Mesenchymal stem cell (in vitro differentiated cells and primary cell): ENCODE data around the gene TMEM109.

ENCODE experiments used
- DNase-seq: peaks from one replicate; pipeline ENCODE4 v3.0.0-alpha.2; 2013
- H2AFZ ChIP-seq: one replicate; pipeline ENCODE4 v1.6.1; 2013; ENCODE audit warnings: low read depth, mild to moderate bottlenecking, control low read depth, inconsistent platforms, low read length, moderate library complexity
- H2AK5ac ChIP-seq: 2 replicates; pipeline ENCODE4 v1.6.1; 2013; ENCODE audit warnings: low read length, moderate library complexity, mild to moderate bottlenecking, inconsistent platforms; ENCODE audit not compliant: severe bottlenecking
- H2BK120ac ChIP-seq: one replicate; pipeline ENCODE4 v1.6.1; 2013; ENCODE audit warnings: low read depth, mild to moderate bottlenecking, inconsistent platforms, low read length, moderate library complexity
- H2BK12ac ChIP-seq, 2 experiments: one replicate each; pipeline ENCODE4 v1.6.1; 2013; ENCODE audit warnings: inconsistent platforms in 2 of 2, low read length in 2 of 2, mild to moderate bottlenecking in 2 of 2, moderate library complexity in 2 of 2, control low read depth in 1 of 2
- H2BK15ac ChIP-seq: one replicate; pipeline ENCODE4 v1.6.1; 2013; ENCODE audit warnings: mild to moderate bottlenecking, low read depth, inconsistent platforms; ENCODE audit not compliant: poor library complexity, severe bottlenecking
- H2BK5ac ChIP-seq: 2 replicates; pipeline ENCODE4 v1.6.1; 2013; ENCODE audit warnings: low read depth, mild to moderate bottlenecking, low read length, control low read depth, inconsistent platforms; ENCODE audit not compliant: poor library complexity, severe bottlenecking
- H3K14ac ChIP-seq, 2 experiments: one replicate each; pipeline ENCODE4 v1.6.1; 2013; ENCODE audit warnings: inconsistent platforms in 2 of 2, low read length in 2 of 2, control low read depth in 1 of 2, mild to moderate bottlenecking in 1 of 2, moderate library complexity in 1 of 2
- H3K18ac ChIP-seq, 2 experiments: one replicate each; pipeline ENCODE4 v1.6.1; 2013; ENCODE audit warnings: inconsistent platforms in 2 of 2, low read length in 2 of 2, control low read depth in 1 of 2, low read depth in 1 of 2, mild to moderate bottlenecking in 1 of 2
- H3K23ac ChIP-seq, 2 experiments: one replicate each; pipeline ENCODE4 v1.6.1; 2013; ENCODE audit warnings: inconsistent platforms in 2 of 2, low read length in 2 of 2, mild to moderate bottlenecking in 2 of 2, moderate library complexity in 2 of 2, control low read depth in 1 of 2
- H3K27ac ChIP-seq: 2 replicates; pipeline ENCODE4 v1.5.1; 2013; ENCODE audit warnings: mild to moderate bottlenecking, moderate library complexity, low read length, control low read depth, inconsistent platforms; ENCODE audit not compliant: poor library complexity, severe bottlenecking
- H3K27me3 ChIP-seq, 2 experiments: 2 replicates each; pipeline versions ENCODE4 v1.6.1 to v1.7.0; 2013; ENCODE audit warnings: low read length in 2 of 2, mild to moderate bottlenecking in 2 of 2, moderate library complexity in 2 of 2, control low read depth in 1 of 2, inconsistent platforms in 1 of 2; ENCODE audit not compliant: control insufficient read depth in 1 of 2, insufficient read depth in 1 of 2
- H3K36me3 ChIP-seq, 2 experiments: 2 replicates each; pipeline versions ENCODE4 v1.6.1 to v1.7.0; 2013; ENCODE audit warnings: low read length in 2 of 2, control low read depth in 1 of 2, inconsistent platforms in 1 of 2, low read depth in 1 of 2, mild to moderate bottlenecking in 1 of 2; ENCODE audit not compliant: insufficient read depth in 2 of 2, control insufficient read depth in 1 of 2
- H3K4ac ChIP-seq, 2 experiments: one replicate each; pipeline ENCODE4 v1.6.1; 2013; ENCODE audit warnings: inconsistent platforms in 2 of 2, low read length in 2 of 2, mild to moderate bottlenecking in 2 of 2, moderate library complexity in 2 of 2, control low read depth in 1 of 2, low read depth in 1 of 2
- H3K4me1 ChIP-seq: 2 replicates; pipeline ENCODE4 v1.6.1; 2013; ENCODE audit warnings: low read depth, low read length, control low read depth; ENCODE audit not compliant: control insufficient read depth, insufficient read depth
- H3K4me2 ChIP-seq: 2 replicates; pipeline ENCODE4 v1.6.1; 2013; ENCODE audit warnings: low read length, mild to moderate bottlenecking, inconsistent platforms; ENCODE audit not compliant: poor library complexity, severe bottlenecking
- H3K4me3 ChIP-seq, 2 experiments: 2 replicates each; pipeline versions ENCODE4 v1.5.1 to v1.7.0; 2013; ENCODE audit warnings: low read length in 2 of 2, mild to moderate bottlenecking in 2 of 2, control low read depth in 1 of 2, low read depth in 1 of 2; ENCODE audit not compliant: insufficient read depth in 1 of 2
- H3K79me1 ChIP-seq: replicated peaks from 2 replicates; pipeline ENCODE4 v1.6.1; 2013; ENCODE audit warnings: mild to moderate bottlenecking, control low read depth, low read length, inconsistent platforms; ENCODE audit not compliant: poor library complexity, severe bottlenecking
- H3K9ac ChIP-seq: 2 replicates; pipeline ENCODE4 v1.7.0; 2013; ENCODE audit warnings: mild to moderate bottlenecking, low read length, moderate library complexity
- H3K9me3 ChIP-seq: 2 replicates; pipeline ENCODE4 v1.7.0; 2013; ENCODE audit warnings: mild to moderate bottlenecking, low read length; ENCODE audit not compliant: control insufficient read depth
- H4K8ac ChIP-seq: one replicate; pipeline ENCODE4 v1.6.1; 2013; ENCODE audit warnings: inconsistent platforms, mild to moderate bottlenecking, low read length, moderate library complexity
- H4K91ac ChIP-seq: one replicate; pipeline ENCODE4 v1.6.1; 2013; ENCODE audit warnings: mild to moderate bottlenecking, low read length, inconsistent platforms
- WGBS: methylation state at CpG from one replicate; pipeline ENCODE4 v1.1.7; 2013; ENCODE audit warnings: mixed read lengths; 5-methylcytosine and 5-hydroxymethylcytosine counted together

TMEM109 gene

DNA sequence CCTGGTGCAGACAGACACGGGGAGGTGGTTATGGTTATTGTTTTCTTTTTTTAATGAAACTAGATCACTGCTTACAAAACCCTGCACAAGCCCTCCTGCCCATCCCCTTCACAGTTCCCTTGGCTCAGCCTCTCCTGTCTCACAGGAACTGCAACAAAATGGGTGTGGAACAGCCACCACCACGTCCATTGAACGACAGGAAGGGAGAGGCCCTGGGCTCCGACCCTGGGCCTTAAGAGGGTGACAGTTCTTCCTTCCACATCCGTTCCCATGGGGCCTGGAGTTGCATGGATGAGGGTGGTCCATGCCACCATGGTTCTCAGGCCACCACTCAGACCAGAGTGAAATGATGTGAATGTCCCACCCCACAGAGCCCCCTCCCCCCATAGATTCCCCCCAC, 23.3 kb upstream of the TMEM109 start:
- Histone ChIP-seq H3K18ac (no peak overlapping the region), H2AK5ac (no peak overlapping the region)
- WGBS = 82% methylated on average over 3 of the region's 5 CpGs

DNA sequence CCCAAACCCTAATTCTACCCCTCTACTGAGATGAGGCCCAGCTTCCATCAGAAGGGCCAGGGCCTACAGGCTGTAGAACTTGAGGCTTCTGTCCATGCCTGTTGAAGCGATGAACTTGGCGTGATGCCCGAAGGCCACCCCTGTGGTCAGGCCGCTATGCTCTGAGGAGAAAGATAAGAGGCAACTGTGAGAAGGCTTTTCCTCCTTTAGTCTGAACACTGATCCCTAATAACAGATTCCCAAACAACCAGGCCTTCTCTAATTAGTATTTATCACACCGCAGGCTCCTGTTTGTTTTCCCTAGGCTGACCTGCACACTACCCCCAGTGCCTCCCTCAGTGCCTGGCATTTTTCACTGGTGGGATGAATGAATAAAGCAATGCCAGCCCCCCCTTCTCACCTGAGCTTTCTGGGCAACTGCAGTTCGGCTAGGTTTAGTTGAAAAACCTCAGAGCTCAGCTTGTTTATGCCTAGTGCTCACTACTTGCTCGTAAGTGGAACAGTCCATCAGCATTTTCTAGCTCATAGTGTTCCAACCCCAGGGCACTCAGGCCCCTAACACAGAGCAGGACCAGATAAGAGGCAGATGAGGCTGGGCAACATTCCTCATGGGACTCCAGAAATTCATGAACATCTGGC, 22.7 kb upstream of the TMEM109 start:
- Histone ChIP-seq H3K23ac (no peak overlapping the region), H2BK15ac (no peak overlapping the region), H2AFZ (no peak overlapping the region), H3K27ac (no peak overlapping the region), H3K4ac (no peak overlapping the region), H2BK5ac (no peak overlapping the region), H3K36me3 (peaks cover 25 to 60% of the 10 kb centered on the region in 2 experiments), H3K4me3 (no peak overlapping the region), H3K4me2 (no peak overlapping the region), H2BK120ac (no peak overlapping the region), H4K8ac (no peak overlapping the region), H2BK12ac (no peak overlapping the region), H3K9me3 (no peaks in the 10 kb centered on the region), H3K79me1 (peaks cover 8% of the 10 kb centered on the region), H3K4me1 (peaks cover 4% of the 10 kb centered on the region), H2AK5ac (no peak overlapping the region), H3K27me3 (no peaks in the 10 kb centered on the region), H3K18ac (no peak overlapping the region), H3K9ac (no peak overlapping the region), H3K14ac (no peak overlapping the region), H4K91ac (no peak overlapping the region)
- WGBS = 94% methylated on average over 7 of the region's 7 CpGs
- DNase-seq = no peak

More for the DNA sequence above, 23.3 kb upstream of the TMEM109 start:
- no peak overlapping the region for H3K27ac ChIP-seq
- no peaks in the 10 kb centered on the region for H3K27me3 ChIP-seq
- H3K23ac ChIP-seq = no peak overlapping the region
- no peak overlapping the region for H2AFZ ChIP-seq
- no peak overlapping the region for H3K4me2 ChIP-seq
- peaks cover 4% of the 10 kb centered on the region for H3K4me1 ChIP-seq
- H2BK12ac ChIP-seq = no peak overlapping the region
- no peak overlapping the region for H2BK5ac ChIP-seq
- peaks cover 23 to 54% of the 10 kb centered on the region in 2 experiments for H3K36me3 ChIP-seq
- H3K9ac ChIP-seq = no peak overlapping the region
- peaks cover 8% of the 10 kb centered on the region for H3K79me1 ChIP-seq
- no peak overlapping the region for H4K8ac ChIP-seq
- H3K4ac ChIP-seq = no peak overlapping the region
- DNase-seq = no peak
- H3K14ac ChIP-seq = no peak overlapping the region
- H4K91ac ChIP-seq = no peak overlapping the region
- H2BK120ac ChIP-seq = no peak overlapping the region
- no peak overlapping the region for H2BK15ac ChIP-seq
- H3K9me3 ChIP-seq = no peaks in the 10 kb centered on the region
- no peak overlapping the region for H3K4me3 ChIP-seq

DNA sequence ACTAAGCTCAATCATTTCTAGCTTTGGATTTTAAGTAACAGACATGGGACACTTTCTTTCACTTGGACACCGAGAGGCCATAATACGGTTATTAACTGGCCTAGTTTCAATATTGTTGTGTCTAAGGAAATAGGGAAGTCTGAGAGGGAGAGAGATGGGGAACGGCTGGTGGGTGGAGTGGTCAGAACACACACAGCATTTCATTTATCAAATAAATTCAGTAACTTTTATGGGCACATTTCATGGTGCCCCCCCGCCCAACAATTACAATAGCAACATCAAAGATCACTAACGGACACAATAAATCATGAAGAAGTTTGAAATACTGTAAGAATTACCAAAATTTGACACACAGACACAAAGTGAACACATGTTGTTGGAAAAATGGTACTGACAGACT, 18.3 kb upstream of the TMEM109 start:
- Histone ChIP-seq H2AFZ (no peak overlapping the region), H3K79me1 (peaks cover 24% of the 10 kb centered on the region), H2BK15ac (no peak overlapping the region), H3K27ac (no peak overlapping the region), H4K91ac (no peak overlapping the region), H3K14ac (no peak overlapping the region), H3K9ac (no peak overlapping the region), H3K23ac (no peak overlapping the region), H2AK5ac (no peak overlapping the region), H2BK12ac (no peak overlapping the region), H4K8ac (no peak overlapping the region), H3K4me3 (no peak overlapping the region), H3K4me1 (peaks cover 2% of the 10 kb centered on the region), H3K4me2 (no peak overlapping the region), H3K18ac (no peak overlapping the region), H3K27me3 (no peaks in the 10 kb centered on the region), H2BK120ac (no peak overlapping the region), H2BK5ac (no peak overlapping the region), H3K36me3 (peaks cover 42 to 94% of the 10 kb centered on the region in 2 experiments), H3K4ac (no peak overlapping the region), H3K9me3 (no peaks in the 10 kb centered on the region)
- WGBS = 100% methylated on average over 1 of the region's 5 CpGs
- DNase-seq = no peak

GRCh38 chr11:60897496-60897895, 16.5 kb upstream of the TMEM109 start:
- Histone ChIP-seq H3K4ac (no peak overlapping the region), H4K91ac (no peak overlapping the region), H3K14ac (no peak overlapping the region), H3K27me3 (no peaks in the 10 kb centered on the region), H2BK12ac (no peak overlapping the region), H3K79me1 (peaks cover 30% of the 10 kb centered on the region), H2BK120ac (no peak overlapping the region), H3K4me2 (no peak overlapping the region), H3K27ac (no peak overlapping the region), H4K8ac (no peak overlapping the region), H2BK5ac (no peak overlapping the region), H2AFZ (no peak overlapping the region), H3K18ac (no peak overlapping the region), H3K9ac (no peak overlapping the region), H3K36me3 (peaks cover 50 to 97% of the 10 kb centered on the region in 2 experiments), H3K4me3 (no peak overlapping the region), H3K23ac (no peak overlapping the region), H3K9me3 (no peaks in the 10 kb centered on the region), H3K4me1 (no peaks in the 10 kb centered on the region), H2BK15ac (no peak overlapping the region), H2AK5ac (no peak overlapping the region)
- WGBS = 94% methylated on average over 4 of the region's 4 CpGs
- DNase-seq = no peak
